Measurements from ENCODE around the gene EYA3. TPM values are rescaled to one million over a fixed set of nuclear protein-coding genes. Genes with fewer than 3 reads are reported as not detected.

Gene EYA3
- total and polyA plus RNA-seq, 10 donors: 3.5 to 26.4 (median 20.1) TPM

DNA sequence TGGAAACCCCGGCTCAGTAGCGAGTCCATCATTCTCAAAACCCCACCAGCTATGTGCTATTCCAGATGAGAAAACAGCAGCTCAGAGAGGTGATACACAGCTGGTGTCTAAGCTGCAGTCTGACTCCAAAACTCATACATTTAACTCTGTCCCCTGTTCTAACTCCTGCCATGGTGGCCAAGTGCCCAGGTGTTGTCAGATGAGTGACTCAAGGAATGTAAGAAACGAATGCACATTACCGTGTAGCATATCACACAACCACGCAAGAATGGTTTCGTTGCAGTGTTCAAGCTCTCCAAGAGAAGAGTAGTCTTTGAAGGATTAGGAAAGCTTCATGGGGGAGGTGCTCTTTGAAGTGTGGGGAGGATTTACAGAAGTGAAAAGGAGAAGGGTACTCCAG, 133.3 kb downstream of the EYA3 start:
- no peak overlapping the region for H3K27ac ChIP-seq
- intact Hi-C loops (cut with DNase I; ENCODE audit: low total_unique reads): no loop called here
- peaks cover 0 to 20% (median 12%) of the 10 kb centered on the region in 6 donors for H3K4me1 ChIP-seq
- WGBS, 5 donors: 83 to 91% (median 87%) methylated on average over 6 of the region's 6 CpGs
- DNase-seq: peak; percentile 21
- no peak overlapping the region for H3K4me3 ChIP-seq
- H3K27me3 ChIP-seq (replicated peaks in 1 of 7): no peaks in the 10 kb centered on the region
- TF ChIP-seq POLR2A (IDR thresholded peaks at IDR 0.05) (no peak), POLR2AphosphoS5 (IDR thresholded peaks at IDR 0.05) (no peak)
- TF ChIP-seq, protein P1, sequence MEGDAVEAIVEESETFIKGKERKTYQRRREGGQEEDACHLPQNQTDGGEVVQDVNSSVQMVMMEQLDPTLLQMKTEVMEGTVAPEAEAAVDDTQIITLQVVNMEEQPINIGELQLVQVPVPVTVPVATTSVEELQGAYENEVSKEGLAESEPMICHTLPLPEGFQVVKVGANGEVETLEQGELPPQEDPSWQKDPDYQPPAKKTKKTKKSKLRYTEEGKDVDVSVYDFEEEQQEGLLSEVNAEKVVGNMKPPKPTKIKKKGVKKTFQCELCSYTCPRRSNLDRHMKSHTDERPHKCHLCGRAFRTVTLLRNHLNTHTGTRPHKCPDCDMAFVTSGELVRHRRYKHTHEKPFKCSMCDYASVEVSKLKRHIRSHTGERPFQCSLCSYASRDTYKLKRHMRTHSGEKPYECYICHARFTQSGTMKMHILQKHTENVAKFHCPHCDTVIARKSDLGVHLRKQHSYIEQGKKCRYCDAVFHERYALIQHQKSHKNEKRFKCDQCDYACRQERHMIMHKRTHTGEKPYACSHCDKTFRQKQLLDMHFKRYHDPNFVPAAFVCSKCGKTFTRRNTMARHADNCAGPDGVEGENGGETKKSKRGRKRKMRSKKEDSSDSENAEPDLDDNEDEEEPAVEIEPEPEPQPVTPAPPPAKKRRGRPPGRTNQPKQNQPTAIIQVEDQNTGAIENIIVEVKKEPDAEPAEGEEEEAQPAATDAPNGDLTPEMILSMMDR (IDR thresholded peaks at IDR 0.05 in 8 of 11, conservative IDR thresholded peaks at IDR 0.05 in 3 of 11): no peak
- no peaks in the 10 kb centered on the region for H3K9me3 ChIP-seq
- H3K36me3 ChIP-seq: no peaks in the 10 kb centered on the region

DNA sequence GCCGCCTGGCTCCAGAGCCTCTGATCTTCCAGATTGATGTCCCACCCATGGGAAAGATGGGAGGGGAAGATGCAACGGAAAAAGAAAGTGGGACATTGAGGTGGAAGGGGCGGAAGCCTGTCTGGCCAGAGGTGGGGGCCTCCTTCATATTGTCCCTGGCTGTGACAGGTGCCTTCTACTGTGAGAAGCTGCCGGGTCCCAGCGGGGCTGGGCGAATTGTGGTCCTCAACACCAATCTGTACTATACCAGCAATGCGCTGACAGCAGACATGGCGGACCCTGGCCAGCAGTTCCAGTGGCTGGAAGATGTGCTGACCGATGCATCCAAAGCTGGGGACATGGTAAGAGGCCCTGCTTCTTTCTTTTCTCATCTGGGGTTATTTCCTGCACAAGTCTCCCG, 134.2 kb downstream of the EYA3 start:
- intact Hi-C loops (cut with DNase I; ENCODE audit: low total_unique reads): no loop called here
- no peak for TF ChIP-seq POLR2AphosphoS5 (IDR thresholded peaks at IDR 0.05)
- TF ChIP-seq, protein P1 (IDR thresholded peaks at IDR 0.05 in 8 of 11, conservative IDR thresholded peaks at IDR 0.05 in 3 of 11): no peak
- no peak overlapping the region for H3K27ac ChIP-seq
- H3K27me3 ChIP-seq (replicated peaks in 1 of 7): no peaks in the 10 kb centered on the region
- DNase-seq: peak; percentile 40
- H3K4me1 ChIP-seq: peaks cover 0 to 14% (median 8%) of the 10 kb centered on the region in 6 donors
- WGBS, 5 donors: 88 to 97% (median 93%) methylated on average over 10 of the region's 10 CpGs
- H3K4me3 ChIP-seq: no peak overlapping the region
- no peaks in the 10 kb centered on the region for H3K9me3 ChIP-seq
- H3K36me3 ChIP-seq: no peaks in the 10 kb centered on the region

DNA sequence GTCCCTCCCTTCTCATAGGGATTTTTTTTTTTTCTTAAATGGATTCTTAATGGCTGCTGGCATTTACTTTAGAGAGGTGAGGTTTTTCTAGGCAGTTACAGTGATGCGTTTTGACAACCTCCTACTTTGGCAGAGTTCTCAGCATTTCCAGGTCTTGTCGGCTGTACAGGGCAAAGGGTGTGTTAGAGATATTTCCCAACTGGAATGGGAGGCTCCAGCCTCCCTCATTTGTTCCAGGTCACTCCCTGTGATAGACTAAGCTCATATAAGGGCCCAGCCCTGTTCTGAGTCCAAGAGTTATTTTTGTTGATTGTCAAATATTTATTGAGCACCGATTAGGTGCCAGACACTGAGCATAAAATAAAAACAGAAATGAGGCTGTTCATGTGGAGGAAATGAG, 136.3 kb downstream of the EYA3 start:
- no peaks in the 10 kb centered on the region for H3K36me3 ChIP-seq
- TF ChIP-seq POLR2AphosphoS5 (IDR thresholded peaks at IDR 0.05) (no peak), POLR2A (IDR thresholded peaks at IDR 0.05) (no peak)
- TF ChIP-seq, protein P1 (IDR thresholded peaks at IDR 0.05 in 8 of 11, conservative IDR thresholded peaks at IDR 0.05 in 3 of 11): no peak
- H3K27ac ChIP-seq: no peak overlapping the region
- 75 to 89% (median 82%) methylated on average over 3 of the region's 3 CpGs for WGBS, 5 donors
- intact Hi-C loops (cut with DNase I; ENCODE audit: low total_unique reads): no loop called here
- DNase-seq: no peak
- H3K9me3 ChIP-seq: no peaks in the 10 kb centered on the region
- no peaks in the 10 kb centered on the region for H3K27me3 ChIP-seq (replicated peaks in 1 of 7)
- H3K4me3 ChIP-seq: no peak overlapping the region
- peaks cover 0 to 4% (median 0%) of the 10 kb centered on the region in 6 donors for H3K4me1 ChIP-seq

DNA sequence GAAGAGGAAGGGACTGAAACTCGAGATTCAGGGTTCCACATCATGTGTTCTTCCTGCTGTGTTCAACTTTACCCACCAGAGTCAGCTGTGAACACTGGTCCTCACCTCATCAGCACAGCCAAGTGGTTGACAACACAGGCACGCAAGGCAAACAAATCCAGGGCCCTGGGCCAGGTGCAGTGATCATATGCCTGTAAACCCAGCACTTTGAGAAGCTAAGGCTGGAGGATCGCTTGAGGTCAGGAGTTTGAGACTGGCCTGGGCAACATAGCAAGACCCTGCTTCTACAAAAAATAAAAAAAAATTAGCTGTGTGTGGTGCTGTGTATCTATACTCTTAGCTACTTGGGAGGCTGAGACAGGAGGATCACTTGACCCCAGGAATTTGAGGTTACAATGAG, 137.0 kb downstream of the EYA3 start:
- H3K9me3 ChIP-seq: no peaks in the 10 kb centered on the region
- no peak overlapping the region for H3K27ac ChIP-seq
- H3K4me3 ChIP-seq: no peak overlapping the region
- no peaks in the 10 kb centered on the region for H3K27me3 ChIP-seq (replicated peaks in 1 of 7)
- TF ChIP-seq POLR2A (IDR thresholded peaks at IDR 0.05) (no peak), POLR2AphosphoS5 (IDR thresholded peaks at IDR 0.05) (no peak)
- TF ChIP-seq, protein P1 (IDR thresholded peaks at IDR 0.05 in 8 of 11, conservative IDR thresholded peaks at IDR 0.05 in 3 of 11): no peak
- DNase-seq: no peak
- H3K36me3 ChIP-seq: no peaks in the 10 kb centered on the region
- 41 to 85% (median 59%) methylated on average over 3 of the region's 3 CpGs for WGBS, 5 donors
- peaks cover 0 to 4% (median 0%) of the 10 kb centered on the region in 6 donors for H3K4me1 ChIP-seq
- intact Hi-C loops (cut with DNase I; ENCODE audit: low total_unique reads): no loop called here
